ENCODE results near the gene PNKD.
A peak's percentile ranks its signal among the peaks of the same experiment; 100 is the strongest.

Gene PNKD

GRCh38 chr2:218229239-218229638 lies 41.1 kb upstream of the PNKD start:
- no peak overlapping the region for H3K4me3 ChIP-seq (replicated peaks; ENCODE audit: low read depth, low read length)
- peak; percentile 65 for DNase-seq (ENCODE audit: extremely low read depth, low read depth)

GRCh38 chr2:218229851-218230250 lies 40.5 kb upstream of the PNKD start:
- no peak overlapping the region for H3K4me3 ChIP-seq (replicated peaks; ENCODE audit: low read depth, low read length)
- DNase-seq (ENCODE audit: extremely low read depth, low read depth), result no peak

More at GRCh38 chr2:218229239-218229638, 41.1 kb upstream of the PNKD start:
- no peak for TF ChIP-seq CTCF (IDR thresholded peaks at IDR 0.05; ENCODE audit: low read depth, low read length, missing control alignments)

GRCh38 chr2:218230882-218231281 lies 39.4 kb upstream of the PNKD start:
- H3K4me3 ChIP-seq (replicated peaks; ENCODE audit: low read depth, low read length), result no peak overlapping the region
- TF ChIP-seq CTCF (IDR thresholded peaks at IDR 0.05; ENCODE audit: low read depth, low read length, missing control alignments), result peak; percentile 12
- DNase-seq (ENCODE audit: extremely low read depth, low read depth), result no peak

More at GRCh38 chr2:218229851-218230250, 40.5 kb upstream of the PNKD start:
- TF ChIP-seq CTCF (IDR thresholded peaks at IDR 0.05; ENCODE audit: low read depth, low read length, missing control alignments), result no peak

- DNase-seq (ENCODE audit: extremely low read depth, low read depth), result no peak
Measured at GRCh38 chr2:218233543-218233942, 36.8 kb upstream of the PNKD start.

GRCh38 chr2:218234521-218234920 lies 35.8 kb upstream of the PNKD start:
- no peak for TF ChIP-seq CTCF (IDR thresholded peaks at IDR 0.05; ENCODE audit: low read depth, low read length, missing control alignments)
- no peak overlapping the region for H3K4me3 ChIP-seq (replicated peaks; ENCODE audit: low read depth, low read length)
- DNase-seq (ENCODE audit: extremely low read depth, low read depth), result no peak

More at GRCh38 chr2:218233543-218233942, 36.8 kb upstream of the PNKD start:
- no peak overlapping the region for H3K4me3 ChIP-seq (replicated peaks; ENCODE audit: low read depth, low read length)
- TF ChIP-seq CTCF (IDR thresholded peaks at IDR 0.05; ENCODE audit: low read depth, low read length, missing control alignments), result no peak

- no peak for DNase-seq (ENCODE audit: extremely low read depth, low read depth)
- TF ChIP-seq CTCF (IDR thresholded peaks at IDR 0.05; ENCODE audit: low read depth, low read length, missing control alignments), result no peak
- no peak overlapping the region for H3K4me3 ChIP-seq (replicated peaks; ENCODE audit: low read depth, low read length)
Measured at GRCh38 chr2:218235017-218235416, 35.3 kb upstream of the PNKD start.

GRCh38 chr2:218236829-218237228 lies 33.5 kb upstream of the PNKD start:
- H3K4me3 ChIP-seq (replicated peaks; ENCODE audit: low read depth, low read length), result no peak overlapping the region
- no peak for DNase-seq (ENCODE audit: extremely low read depth, low read depth)
- no peak for TF ChIP-seq CTCF (IDR thresholded peaks at IDR 0.05; ENCODE audit: low read depth, low read length, missing control alignments)
